ENCODE results near the gene KRT10. TPM values are rescaled to one million over a fixed set of nuclear protein-coding genes. Genes with fewer than 3 reads are reported as not detected.

KRT10 gene
- total and polyA plus RNA-seq, 2 donors = 21.1 to 445 TPM

DNA sequence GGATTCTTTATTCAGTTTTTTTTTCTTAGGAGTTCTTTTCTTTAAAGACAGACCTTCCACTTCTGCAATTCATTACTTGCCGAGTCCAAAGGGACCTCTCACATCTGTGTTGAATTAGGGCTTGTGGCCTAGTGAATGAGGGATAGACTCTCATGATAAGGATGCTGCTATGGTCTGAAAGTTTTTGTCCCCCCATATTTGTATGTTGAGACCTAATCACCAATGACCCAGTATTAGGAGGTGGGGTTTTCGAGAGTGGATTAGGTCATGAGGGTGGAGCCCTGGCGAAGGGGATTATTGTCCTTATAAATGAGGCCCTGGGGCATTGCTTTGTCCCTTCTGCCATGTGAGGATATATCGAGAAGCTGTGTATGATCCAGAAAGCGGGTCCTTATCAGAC is 35.1 kb upstream of the KRT10 start:
- WGBS = 95% methylated on average over 5 of the region's 5 CpGs

GRCh38 chr17:40854175-40854814 is 31.9 kb upstream of the KRT10 start:
- no peak overlapping the region for H3K27ac ChIP-seq (ENCODE audit: low read depth in 1 of 2, low read length in 1 of 2)
- peaks cover 0 to 2% of the 10 kb centered on the region in 2 donors for H3K27me3 ChIP-seq (ENCODE audit: control insufficient read depth in 2 of 2, insufficient read depth in 1 of 2, low read length in 1 of 2)
- 96% methylated on average over 6 of the region's 6 CpGs for WGBS
- H3K4me3 ChIP-seq (ENCODE audit: low read length in 2 of 2) = no peak overlapping the region
- no peaks in the 10 kb centered on the region for H3K4me1 ChIP-seq (ENCODE audit: control insufficient read depth in 2 of 2, insufficient read depth in 2 of 2, low read length in 2 of 2)
- no peaks in the 10 kb centered on the region for H3K36me3 ChIP-seq (ENCODE audit: control insufficient read depth in 2 of 2, insufficient read depth in 2 of 2, low read length in 1 of 2)
- H3K9me3 ChIP-seq (ENCODE audit: control insufficient read depth in 2 of 2, insufficient read depth in 1 of 2, low read length in 1 of 2) = no peaks in the 10 kb centered on the region
- DNase-seq (ENCODE audit: low read depth in 6 of 9, low spot score in 9 of 9) = no peak

More for the DNA sequence above, 35.1 kb upstream of the KRT10 start:
- Histone ChIP-seq H3K9me3 (ENCODE audit: control insufficient read depth in 2 of 2, insufficient read depth in 1 of 2, low read length in 1 of 2) (no peaks in the 10 kb centered on the region), H3K27ac (ENCODE audit: low read depth in 1 of 2, low read length in 1 of 2) (no peak overlapping the region), H3K27me3 (ENCODE audit: control insufficient read depth in 2 of 2, insufficient read depth in 1 of 2, low read length in 1 of 2) (peaks cover 0 to 5% of the 10 kb centered on the region in 2 donors), H3K36me3 (ENCODE audit: control insufficient read depth in 2 of 2, insufficient read depth in 2 of 2, low read length in 1 of 2) (no peaks in the 10 kb centered on the region), H3K4me1 (ENCODE audit: control insufficient read depth in 2 of 2, insufficient read depth in 2 of 2, low read length in 2 of 2) (no peaks in the 10 kb centered on the region), H3K4me3 (ENCODE audit: low read length in 2 of 2) (no peak overlapping the region)
- no peak for DNase-seq (ENCODE audit: low read depth in 6 of 9, low spot score in 9 of 9)

GRCh38 chr17:40852364-40852763 is 29.9 kb upstream of the KRT10 start:
- WGBS = 87% methylated on average over 1 of the region's 1 CpG
- no peaks in the 10 kb centered on the region for H3K9me3 ChIP-seq (ENCODE audit: control insufficient read depth in 2 of 2, insufficient read depth in 1 of 2, low read length in 1 of 2)

GRCh38 chr17:40850293-40850972 is 28.0 kb upstream of the KRT10 start:
- WGBS = 96% methylated on average over 3 of the region's 3 CpGs
- H3K36me3 ChIP-seq (ENCODE audit: control insufficient read depth in 2 of 2, insufficient read depth in 2 of 2, low read length in 1 of 2) = no peaks in the 10 kb centered on the region
- DNase-seq (ENCODE audit: low read depth in 6 of 9, low spot score in 9 of 9) = no peak

More at GRCh38 chr17:40852364-40852763, 29.9 kb upstream of the KRT10 start:
- Histone ChIP-seq H3K27ac (ENCODE audit: low read depth in 1 of 2, low read length in 1 of 2) (no peak overlapping the region), H3K4me1 (ENCODE audit: control insufficient read depth in 2 of 2, insufficient read depth in 2 of 2, low read length in 2 of 2) (no peaks in the 10 kb centered on the region), H3K4me3 (ENCODE audit: low read length in 2 of 2) (no peak overlapping the region), H3K27me3 (ENCODE audit: control insufficient read depth in 2 of 2, insufficient read depth in 1 of 2, low read length in 1 of 2) (peaks cover 0 to 2% of the 10 kb centered on the region in 2 donors), H3K36me3 (ENCODE audit: control insufficient read depth in 2 of 2, insufficient read depth in 2 of 2, low read length in 1 of 2) (no peaks in the 10 kb centered on the region)
- no peak for DNase-seq (ENCODE audit: low read depth in 6 of 9, low spot score in 9 of 9)

GRCh38 chr17:40849723-40850122 is 27.3 kb upstream of the KRT10 start:
- no peak overlapping the region for H3K4me3 ChIP-seq (ENCODE audit: low read length in 2 of 2)
- H3K9me3 ChIP-seq (ENCODE audit: control insufficient read depth in 2 of 2, insufficient read depth in 1 of 2, low read length in 1 of 2) = no peaks in the 10 kb centered on the region
- WGBS = 94% methylated on average over 4 of the region's 4 CpGs
- peaks cover 0 to 2% of the 10 kb centered on the region in 2 donors for H3K27me3 ChIP-seq (ENCODE audit: control insufficient read depth in 2 of 2, insufficient read depth in 1 of 2, low read length in 1 of 2)
- no peak overlapping the region for H3K27ac ChIP-seq (ENCODE audit: low read depth in 1 of 2, low read length in 1 of 2)
- H3K4me1 ChIP-seq (ENCODE audit: control insufficient read depth in 2 of 2, insufficient read depth in 2 of 2, low read length in 2 of 2) = no peaks in the 10 kb centered on the region
- no peak for DNase-seq (ENCODE audit: low read depth in 6 of 9, low spot score in 9 of 9)
- no peaks in the 10 kb centered on the region for H3K36me3 ChIP-seq (ENCODE audit: control insufficient read depth in 2 of 2, insufficient read depth in 2 of 2, low read length in 1 of 2)

More at GRCh38 chr17:40850293-40850972, 28.0 kb upstream of the KRT10 start:
- Histone ChIP-seq H3K4me1 (ENCODE audit: control insufficient read depth in 2 of 2, insufficient read depth in 2 of 2, low read length in 2 of 2) (no peaks in the 10 kb centered on the region), H3K4me3 (ENCODE audit: low read length in 2 of 2) (no peak overlapping the region), H3K27me3 (ENCODE audit: control insufficient read depth in 2 of 2, insufficient read depth in 1 of 2, low read length in 1 of 2) (peaks cover 0 to 2% of the 10 kb centered on the region in 2 donors), H3K27ac (ENCODE audit: low read depth in 1 of 2, low read length in 1 of 2) (no peak overlapping the region), H3K9me3 (ENCODE audit: control insufficient read depth in 2 of 2, insufficient read depth in 1 of 2, low read length in 1 of 2) (no peaks in the 10 kb centered on the region)

- H3K36me3 ChIP-seq (ENCODE audit: control insufficient read depth in 2 of 2, insufficient read depth in 2 of 2, low read length in 1 of 2) = no peaks in the 10 kb centered on the region
- no peaks in the 10 kb centered on the region for H3K4me1 ChIP-seq (ENCODE audit: control insufficient read depth in 2 of 2, insufficient read depth in 2 of 2, low read length in 2 of 2)
- no peak overlapping the region for H3K4me3 ChIP-seq (ENCODE audit: low read length in 2 of 2)
- H3K27me3 ChIP-seq (ENCODE audit: control insufficient read depth in 2 of 2, insufficient read depth in 1 of 2, low read length in 1 of 2) = peaks cover 0 to 2% of the 10 kb centered on the region in 2 donors
- no peaks in the 10 kb centered on the region for H3K9me3 ChIP-seq (ENCODE audit: control insufficient read depth in 2 of 2, insufficient read depth in 1 of 2, low read length in 1 of 2)
- no peak overlapping the region for H3K27ac ChIP-seq (ENCODE audit: low read depth in 1 of 2, low read length in 1 of 2)
- WGBS = 89% methylated on average over 1 of the region's 1 CpG
- no peak for DNase-seq (ENCODE audit: low read depth in 6 of 9, low spot score in 9 of 9)
Observed at GRCh38 chr17:40848583-40849235, 26.3 kb upstream of the KRT10 start.

DNA sequence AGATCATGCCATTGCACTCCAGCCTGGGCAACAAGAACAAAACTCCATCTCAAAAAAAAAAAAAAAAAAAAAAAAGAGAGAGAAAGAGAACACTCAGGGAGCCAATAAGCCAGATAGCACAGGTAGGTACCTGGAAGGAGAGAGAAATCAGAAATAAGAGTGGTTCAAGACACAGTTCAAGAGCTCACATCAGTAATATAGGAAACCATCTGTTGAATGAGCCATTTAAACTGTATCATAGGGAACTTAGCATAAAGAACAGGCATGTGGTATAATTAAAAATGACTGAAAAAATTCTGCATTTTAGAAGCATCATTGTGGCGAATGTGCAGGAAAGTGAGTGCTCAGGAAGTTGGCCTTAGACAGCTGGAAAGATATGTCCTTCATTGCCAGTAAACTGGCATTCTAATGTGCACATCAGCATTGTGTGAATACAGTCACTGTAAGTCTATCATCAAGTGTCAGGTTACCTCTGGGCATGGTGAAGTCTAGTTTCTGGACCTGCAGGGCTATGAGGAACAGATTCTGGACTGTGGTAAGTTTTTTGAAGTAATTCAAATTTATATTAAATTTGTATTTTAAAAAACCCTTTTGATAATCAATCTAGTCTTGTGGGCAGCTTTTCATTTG is 24.2 kb upstream of the KRT10 start:
- no peaks in the 10 kb centered on the region for H3K9me3 ChIP-seq (ENCODE audit: control insufficient read depth in 2 of 2, insufficient read depth in 1 of 2, low read length in 1 of 2)
- DNase-seq (ENCODE audit: low read depth in 6 of 9, low spot score in 9 of 9) = no peak
- H3K27ac ChIP-seq (ENCODE audit: low read depth in 1 of 2, low read length in 1 of 2) = no peak overlapping the region
- no peaks in the 10 kb centered on the region for H3K4me1 ChIP-seq (ENCODE audit: control insufficient read depth in 2 of 2, insufficient read depth in 2 of 2, low read length in 2 of 2)
- H3K36me3 ChIP-seq (ENCODE audit: control insufficient read depth in 2 of 2, insufficient read depth in 2 of 2, low read length in 1 of 2) = no peaks in the 10 kb centered on the region
- WGBS = 62% methylated on average over 1 of the region's 1 CpG
- H3K27me3 ChIP-seq (ENCODE audit: control insufficient read depth in 2 of 2, insufficient read depth in 1 of 2, low read length in 1 of 2) = no peaks in the 10 kb centered on the region
- H3K4me3 ChIP-seq (ENCODE audit: low read length in 2 of 2) = no peak overlapping the region

DNA sequence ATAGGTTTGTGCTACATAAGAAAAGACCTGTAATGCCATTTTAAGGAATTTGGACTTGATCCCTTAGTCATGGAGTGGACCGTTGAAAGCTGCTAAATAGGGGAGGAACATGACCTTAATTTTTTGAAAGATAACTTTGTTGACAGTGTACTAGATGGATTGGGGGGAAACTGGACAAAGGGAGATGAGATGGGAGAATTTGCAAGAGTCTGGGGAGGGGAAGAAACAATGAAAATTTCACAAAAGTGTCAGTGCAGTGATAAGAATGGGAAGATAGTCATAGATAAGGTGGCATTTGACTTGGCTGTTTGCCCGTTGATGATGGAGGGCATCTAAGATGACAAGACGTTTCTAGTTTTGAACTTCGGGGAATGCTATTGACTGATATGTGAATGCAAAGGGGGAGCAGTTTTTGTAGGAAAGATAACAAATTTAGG is 22.3 kb upstream of the KRT10 start:
- H3K4me1 ChIP-seq (ENCODE audit: control insufficient read depth in 2 of 2, insufficient read depth in 2 of 2, low read length in 2 of 2) = no peaks in the 10 kb centered on the region
- no peak for DNase-seq (ENCODE audit: low read depth in 6 of 9, low spot score in 9 of 9)
- no peak overlapping the region for H3K27ac ChIP-seq (ENCODE audit: low read depth in 1 of 2, low read length in 1 of 2)
- no peak overlapping the region for H3K4me3 ChIP-seq (ENCODE audit: low read length in 2 of 2)
- no peaks in the 10 kb centered on the region for H3K27me3 ChIP-seq (ENCODE audit: control insufficient read depth in 2 of 2, insufficient read depth in 1 of 2, low read length in 1 of 2)
- H3K9me3 ChIP-seq (ENCODE audit: control insufficient read depth in 2 of 2, insufficient read depth in 1 of 2, low read length in 1 of 2) = no peaks in the 10 kb centered on the region
- WGBS = 91% methylated on average over 4 of the region's 4 CpGs
- H3K36me3 ChIP-seq (ENCODE audit: control insufficient read depth in 2 of 2, insufficient read depth in 2 of 2, low read length in 1 of 2) = no peaks in the 10 kb centered on the region

DNA sequence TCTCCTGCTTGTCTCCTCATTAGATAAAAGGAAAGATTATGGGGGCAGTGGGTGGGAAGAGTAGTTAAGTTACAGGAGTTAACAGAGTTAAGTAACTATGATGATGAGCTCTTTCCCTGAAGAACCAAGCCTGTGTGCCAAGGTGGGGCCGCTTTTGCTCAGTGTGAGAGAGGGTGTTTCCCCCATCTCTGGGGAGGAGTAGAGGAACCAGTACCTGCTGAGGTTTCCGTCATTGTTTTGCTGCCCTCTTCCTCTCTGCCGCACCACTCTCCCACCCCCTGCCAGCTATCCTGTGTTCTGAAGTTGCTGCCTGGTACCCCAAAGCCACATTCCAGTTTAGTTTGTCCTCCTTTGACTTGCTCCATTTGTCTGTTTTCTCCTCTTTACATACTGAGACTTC is 20.8 kb upstream of the KRT10 start:
- no peaks in the 10 kb centered on the region for H3K36me3 ChIP-seq (ENCODE audit: control insufficient read depth in 2 of 2, insufficient read depth in 2 of 2, low read length in 1 of 2)
- no peak overlapping the region for H3K27ac ChIP-seq (ENCODE audit: low read depth in 1 of 2, low read length in 1 of 2)
- H3K27me3 ChIP-seq (ENCODE audit: control insufficient read depth in 2 of 2, insufficient read depth in 1 of 2, low read length in 1 of 2) = no peaks in the 10 kb centered on the region
- no peaks in the 10 kb centered on the region for H3K9me3 ChIP-seq (ENCODE audit: control insufficient read depth in 2 of 2, insufficient read depth in 1 of 2, low read length in 1 of 2)
- WGBS = 59% methylated on average over 3 of the region's 3 CpGs
- H3K4me1 ChIP-seq (ENCODE audit: control insufficient read depth in 2 of 2, insufficient read depth in 2 of 2, low read length in 2 of 2) = no peaks in the 10 kb centered on the region
- no peak overlapping the region for H3K4me3 ChIP-seq (ENCODE audit: low read length in 2 of 2)
- no peak for DNase-seq (ENCODE audit: low read depth in 6 of 9, low spot score in 9 of 9)
